AG10803 (cell line): ENCODE data around the gene PP2D1.
"Not testable (repeated sequence)": the region's sequence is repeated elsewhere in the genome, so short reads cannot be mapped to it uniquely, and the experiment has no call there.

Experiments used
- DNase-seq: peaks from one replicate; pipeline ENCODE4 v3.0.0; 2010; ENCODE audit warnings: low read depth
- H3K4me3 ChIP-seq: 2 replicates; pipeline ENCODE4 v1.5.1; 2011; ENCODE audit warnings: mild to moderate bottlenecking, low read length, control low read depth
- CTCF ChIP-seq: conservative IDR thresholded peaks from 2 replicates; pipeline ENCODE4 v1.5.1; 2011; ENCODE audit warnings: mild to moderate bottlenecking, low read length, control low read depth, inconsistent platforms

PP2D1 gene

GRCh38 chr3:20027136-20027535 is 15.1 kb upstream of the PP2D1 start:
- TF ChIP-seq CTCF, result no peak
- no peak for DNase-seq

GRCh38 chr3:20023623-20024405 is 11.8 kb upstream of the PP2D1 start:
- no peak for DNase-seq
- no peak for TF ChIP-seq CTCF
- no peak overlapping the region for H3K4me3 ChIP-seq

More at GRCh38 chr3:20027136-20027535, 15.1 kb upstream of the PP2D1 start:
- H3K4me3 ChIP-seq, result no peak overlapping the region

GRCh38 chr3:20022954-20023622 is 11.0 kb upstream of the PP2D1 start:
- no peak for TF ChIP-seq CTCF
- DNase-seq, result no peak
- H3K4me3 ChIP-seq, result no peak overlapping the region

- not testable (repeated sequence) for H3K4me3 ChIP-seq, DNase-seq
Observed at GRCh38 chr3:20016076-20016475, 4.0 kb upstream of the PP2D1 start.

GRCh38 chr3:20015525-20015924 is 3.5 kb upstream of the PP2D1 start:
- no peak overlapping the region for H3K4me3 ChIP-seq
- no peak for TF ChIP-seq CTCF
- DNase-seq, result no peak

GRCh38 chr3:20013396-20013795 is 1.3 kb upstream of the PP2D1 start:
- no peak for DNase-seq
- H3K4me3 ChIP-seq, result no peak overlapping the region
- no peak for TF ChIP-seq CTCF

GRCh38 chr3:20008646-20009045 is 3.4 kb downstream of the PP2D1 start:
- no peak for TF ChIP-seq CTCF
- no peak for DNase-seq
- no peak overlapping the region for H3K4me3 ChIP-seq
